Small intestine (tissue), 7 donors: ENCODE data around the gene AKR1C1. TPM values are rescaled to one million over a fixed set of nuclear protein-coding genes. Genes with fewer than 3 reads are reported as not detected.
A peak's percentile ranks its signal among the peaks of the same experiment; 100 is the strongest.
"Not testable (repeated sequence)": the region's sequence is repeated elsewhere in the genome, so short reads cannot be mapped to it uniquely, and the experiment has no call there.

Experiments
- DNase-seq, 2 donors: peaks; one replicate each; pipeline versions ENCODE4 v3.0.0 to v3.0.0-alpha.2; 2013
- FAIRE-seq: peaks from 2 replicates; lab custom pipeline; 2012; peaks lifted over from hg19 to GRCh38; lab: Jason Lieb, UNC
- H3K27ac ChIP-seq, 3 donors: one replicate each; pipeline ENCODE4 v1.5.1; 2013; ENCODE audit warnings: low read length in 2 of 3, mild to moderate bottlenecking in 2 of 3, control low read depth in 1 of 3, inconsistent platforms in 1 of 3, low read depth in 1 of 3, moderate library complexity in 1 of 3
- H3K27me3 ChIP-seq, 3 donors: one replicate each; pipeline ENCODE4 v1.6.1; 2013; ENCODE audit warnings: low read length in 3 of 3, inconsistent platforms in 1 of 3; ENCODE audit not compliant: control insufficient read depth in 3 of 3, insufficient read depth in 3 of 3
- H3K36me3 ChIP-seq, 3 donors: one replicate each; pipeline ENCODE4 v1.6.1; 2013; ENCODE audit warnings: low read length in 3 of 3, inconsistent platforms in 1 of 3, low read depth in 1 of 3, mild to moderate bottlenecking in 1 of 3, moderate library complexity in 1 of 3; ENCODE audit not compliant: control insufficient read depth in 3 of 3, insufficient read depth in 2 of 3
- H3K4me1 ChIP-seq, 3 donors: one replicate each; pipeline ENCODE4 v1.6.1; 2013; ENCODE audit warnings: low read length in 2 of 3, inconsistent platforms in 1 of 3, low read depth in 1 of 3, mild to moderate bottlenecking in 1 of 3, moderate library complexity in 1 of 3; ENCODE audit not compliant: control insufficient read depth in 3 of 3, insufficient read depth in 2 of 3
- H3K4me3 ChIP-seq, 3 donors: one replicate each; pipeline ENCODE4 v1.5.1; 2013; ENCODE audit warnings: low read length in 3 of 3, control low read depth in 1 of 3, inconsistent platforms in 1 of 3, low read depth in 1 of 3, mild to moderate bottlenecking in 1 of 3, moderate library complexity in 1 of 3
- H3K9me3 ChIP-seq, 2 donors: one replicate each; pipeline ENCODE4 v1.6.1; 2013; ENCODE audit warnings: low read depth in 1 of 2, low read length in 1 of 2; ENCODE audit not compliant: control insufficient read depth in 2 of 2, insufficient read depth in 1 of 2
- WGBS, 3 donors: extraction: QIAGEN DNeasy Blood & Tissue Kit; methylation state at CpG; one replicate each; pipeline ENCODE4 v1.1.7; 2013; 5-methylcytosine and 5-hydroxymethylcytosine counted together
- polyA plus RNA-seq, 4 donors: library from polyadenylated mRNA; stranded (reverse) in 3 of 4; unstranded in 1 of 4; fragments of 200-250 nt in 3 of 4; fragments of 120-200 nt in 1 of 4; gene quantifications; one replicate each; pipeline versions ENCODE4 v1.2.1 to v1.2.3, GENCODE V29; 2013
- donor health status: healthy with polysubstance abuse.
- donor health status: control.
- donor health status: control.
- donor health status: Bipolar disorder and iron deficiency.
- donor health status: healthy.

Gene AKR1C1
- polyA plus RNA-seq, 4 donors, result 10.8 to 68.0 (median 24.9) TPM

DNA sequence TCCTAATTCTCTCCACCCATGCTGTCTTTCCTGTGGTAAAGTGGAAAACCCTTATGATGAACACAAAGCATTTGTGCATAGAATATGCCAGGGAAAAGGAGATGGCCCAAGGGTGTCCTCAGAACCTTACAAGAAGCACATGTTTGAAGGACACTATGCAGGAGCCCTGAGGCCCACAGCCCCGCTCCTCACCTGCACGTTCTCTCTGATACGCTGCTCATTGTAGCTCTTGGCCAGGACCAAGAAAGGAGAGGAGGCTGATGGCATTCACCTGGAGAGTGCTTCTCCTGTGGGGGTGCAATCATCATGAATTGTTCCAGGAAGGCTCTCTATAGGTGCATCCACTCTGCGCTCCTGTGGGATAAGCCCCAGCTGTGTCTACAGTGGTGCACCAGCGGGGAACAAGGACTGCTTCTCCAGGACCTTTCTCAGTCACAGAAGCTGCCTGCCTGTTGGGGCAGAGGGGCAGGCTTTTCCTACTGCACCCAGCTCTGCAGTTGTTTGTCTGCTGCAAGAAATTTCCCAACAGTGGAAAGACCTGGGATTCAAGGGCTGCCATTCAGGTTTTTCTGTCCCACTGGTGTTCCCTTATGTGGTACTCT lies 20.5 kb downstream of the AKR1C1 start:
- DNase-seq, result no peak
- no peaks in the 10 kb centered on the region for H3K9me3 ChIP-seq
- H3K27me3 ChIP-seq, result no peaks in the 10 kb centered on the region
- H3K4me1 ChIP-seq, result peaks cover 0 to 13% (median 0%) of the 10 kb centered on the region in 3 donors
- no peak overlapping the region for H3K4me3 ChIP-seq
- FAIRE-seq, result no peak
- H3K27ac ChIP-seq, result no peak overlapping the region
- WGBS, 3 donors, result 93 to 98% (median 94%) methylated on average over 5 of the region's 5 CpGs
- H3K36me3 ChIP-seq, result no peaks in the 10 kb centered on the region

DNA sequence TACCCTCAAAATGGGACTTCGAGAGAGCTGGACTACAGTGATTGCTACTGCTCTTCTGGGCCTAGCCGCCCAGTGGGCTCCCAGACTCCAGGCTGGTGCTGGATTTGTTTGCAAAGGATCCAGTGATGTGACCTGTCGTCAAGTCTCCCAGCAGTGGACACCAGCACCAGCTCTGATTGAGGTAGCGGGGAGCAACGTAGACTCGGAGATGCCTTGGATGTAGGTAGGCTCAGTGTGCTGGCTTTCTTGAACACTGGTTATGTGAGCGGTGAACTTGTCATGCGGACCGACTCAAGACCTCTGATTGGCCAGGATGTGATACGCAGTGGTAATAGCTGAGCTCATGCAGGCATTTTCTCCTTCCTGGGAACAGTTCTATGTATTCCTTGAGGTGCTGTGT lies 21.0 kb downstream of the AKR1C1 start:
- Histone ChIP-seq H3K36me3 (no peaks in the 10 kb centered on the region), H3K27me3 (no peaks in the 10 kb centered on the region), H3K4me3 (no peak overlapping the region), H3K4me1 (peaks cover 0 to 13% (median 0%) of the 10 kb centered on the region in 3 donors), H3K27ac (no peak overlapping the region), H3K9me3 (no peaks in the 10 kb centered on the region)
- 93 to 95% (median 93%) methylated on average over 10 of the region's 10 CpGs for WGBS, 3 donors
- FAIRE-seq (no peak), DNase-seq (no peak)

DNA sequence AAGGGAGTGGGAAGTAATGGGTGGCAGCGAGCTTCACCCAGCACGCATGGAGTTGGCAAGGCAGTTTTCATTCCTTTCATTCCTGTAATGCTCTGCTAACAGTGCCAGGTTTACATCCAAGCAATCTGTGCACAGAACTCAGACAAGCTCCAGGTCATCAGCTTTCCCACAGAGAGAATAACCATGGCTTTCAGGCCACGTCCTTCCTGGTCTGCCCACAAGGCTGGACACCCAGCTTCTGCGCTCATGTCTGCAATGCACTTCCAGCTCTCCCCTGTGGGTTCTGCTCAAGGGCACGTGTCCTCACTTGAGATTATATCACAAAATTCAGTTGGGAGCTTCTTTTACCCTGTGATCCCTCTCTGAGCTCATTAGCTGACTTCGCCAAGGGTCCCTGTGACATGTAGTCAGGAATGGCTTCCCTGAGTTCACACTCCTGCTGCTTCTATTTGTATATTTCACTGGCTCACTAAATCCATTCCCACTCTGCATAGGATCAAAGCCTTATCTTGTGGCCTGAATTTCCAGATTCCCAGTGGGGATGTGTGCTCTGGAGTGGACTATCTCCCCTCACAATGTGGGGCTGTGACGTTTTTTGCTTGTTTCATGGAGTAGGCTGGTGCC lies 21.9 kb downstream of the AKR1C1 start:
- WGBS, 3 donors, result 76 to 86% (median 77%) methylated on average over 7 of the region's 7 CpGs

DNA sequence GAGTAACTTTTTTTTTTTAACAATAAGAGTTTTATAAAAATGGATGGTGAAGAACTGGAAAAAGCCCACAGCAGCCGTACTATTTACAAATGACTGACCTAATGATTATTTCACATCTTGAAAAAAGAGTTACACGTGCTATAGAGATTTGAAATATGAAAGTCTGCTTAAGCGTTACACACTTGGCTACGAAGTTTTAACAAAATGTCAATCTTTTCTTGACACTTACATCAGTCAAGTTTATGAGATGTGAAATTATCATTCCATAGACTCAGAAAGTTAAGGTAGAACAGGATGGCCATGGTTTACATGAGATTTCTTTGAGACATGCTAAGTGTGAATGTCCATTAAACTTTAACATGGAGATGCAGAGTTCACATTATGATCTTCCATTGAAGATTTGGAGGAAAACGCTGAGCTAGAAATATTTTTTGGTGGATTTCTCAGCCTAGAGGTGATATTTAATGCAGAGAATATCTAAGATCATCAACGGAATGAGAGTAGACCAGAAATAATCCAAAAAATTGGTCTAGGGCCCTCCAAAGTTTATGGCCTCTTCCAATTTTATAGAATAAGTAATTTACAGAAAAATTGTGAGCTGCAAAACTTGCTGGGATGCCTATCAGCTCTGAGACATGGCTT lies 24.9 kb downstream of the AKR1C1 start:
- WGBS, 3 donors, result 82 to 96% (median 90%) methylated on average over 6 of the region's 6 CpGs
- not testable (repeated sequence) for H3K27me3 ChIP-seq, H3K36me3 ChIP-seq, H3K9me3 ChIP-seq, H3K27ac ChIP-seq, H3K4me3 ChIP-seq, H3K4me1 ChIP-seq, DNase-seq
- FAIRE-seq, result peak; percentile 23

More for the DNA sequence above, 21.9 kb downstream of the AKR1C1 start:
- no peak overlapping the region for H3K4me3 ChIP-seq
- H3K36me3 ChIP-seq, result no peaks in the 10 kb centered on the region
- H3K27ac ChIP-seq, result no peak overlapping the region
- H3K9me3 ChIP-seq, result no peaks in the 10 kb centered on the region
- peaks cover 0 to 13% (median 0%) of the 10 kb centered on the region in 3 donors for H3K4me1 ChIP-seq
- H3K27me3 ChIP-seq, result no peaks in the 10 kb centered on the region
- FAIRE-seq, result no peak
- no peak for DNase-seq

DNA sequence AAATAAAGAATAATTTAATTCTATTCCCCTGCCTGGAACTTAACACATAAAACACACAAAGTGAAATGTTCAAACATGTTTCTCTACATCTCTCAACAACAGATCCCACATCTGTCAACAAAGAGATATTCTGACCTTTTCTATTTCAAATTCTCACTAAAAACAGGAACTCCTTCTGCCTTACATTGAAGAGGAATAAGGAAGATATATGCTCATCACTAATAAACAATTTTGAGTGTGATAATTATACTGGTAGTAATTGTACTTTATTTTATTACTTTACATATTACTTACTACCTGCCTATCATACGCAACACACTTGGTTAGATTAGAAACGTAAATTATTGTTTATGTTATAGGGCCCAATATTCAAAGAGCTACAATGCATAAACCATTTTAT lies 27.0 kb downstream of the AKR1C1 start:
- no peaks in the 10 kb centered on the region for H3K4me1 ChIP-seq
- 90 to 94% (median 90%) methylated on average over 2 of the region's 2 CpGs for WGBS, 3 donors
- no peak for FAIRE-seq

DNA sequence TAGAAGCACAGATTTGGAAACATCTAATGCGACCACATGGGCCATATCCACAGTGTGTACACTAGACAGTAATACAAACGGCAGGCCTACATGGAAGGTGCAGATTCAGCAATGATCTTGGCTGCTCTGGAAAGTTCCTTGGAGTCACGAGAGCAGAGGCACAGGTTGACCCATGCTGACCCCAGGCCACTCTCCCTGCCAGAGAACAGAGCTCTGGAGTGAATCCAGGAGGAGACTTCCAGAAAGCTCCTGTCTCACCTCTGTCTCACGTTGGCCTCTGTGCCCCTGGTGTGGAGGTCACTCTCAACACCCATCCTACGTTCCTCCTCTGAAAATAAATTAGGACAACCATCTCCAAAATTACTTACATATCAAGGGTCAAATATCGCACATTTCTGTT lies 28.2 kb downstream of the AKR1C1 start:
- not testable (repeated sequence) for H3K9me3 ChIP-seq, H3K27ac ChIP-seq, H3K27me3 ChIP-seq, DNase-seq, H3K36me3 ChIP-seq, H3K4me1 ChIP-seq, FAIRE-seq, H3K4me3 ChIP-seq
- 86 to 100% (median 95%) methylated on average over 3 of the region's 6 CpGs for WGBS, 3 donors

More for the DNA sequence above, 27.0 kb downstream of the AKR1C1 start:
- no peaks in the 10 kb centered on the region for H3K9me3 ChIP-seq
- H3K36me3 ChIP-seq, result peaks cover 0 to 2% (median 0%) of the 10 kb centered on the region in 3 donors
- no peak overlapping the region for H3K4me3 ChIP-seq
- H3K27me3 ChIP-seq, result no peaks in the 10 kb centered on the region
- H3K27ac ChIP-seq, result no peak overlapping the region
- no peak for DNase-seq

DNA sequence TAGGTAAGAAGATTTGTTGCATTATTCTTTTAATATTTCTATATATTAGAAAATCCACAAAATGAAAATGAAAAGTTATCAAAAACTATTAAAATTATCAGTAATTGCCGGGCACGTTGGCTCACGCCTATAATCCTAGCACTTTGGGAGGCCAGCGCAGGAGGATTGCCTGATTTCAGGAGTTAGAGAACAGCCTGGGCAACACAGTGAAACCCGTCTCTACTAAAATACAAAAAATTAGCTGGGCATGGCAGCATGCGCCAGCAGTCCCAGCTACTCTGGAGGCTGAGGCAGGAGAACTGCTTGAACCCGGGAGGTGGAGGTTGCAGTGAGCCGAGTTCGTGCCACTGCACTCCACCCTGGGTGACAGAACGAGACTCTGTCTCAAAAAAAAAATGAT lies 29.3 kb downstream of the AKR1C1 start:
- not testable (repeated sequence) for H3K4me3 ChIP-seq, H3K9me3 ChIP-seq, H3K27ac ChIP-seq, H3K27me3 ChIP-seq, H3K4me1 ChIP-seq, FAIRE-seq, H3K36me3 ChIP-seq, DNase-seq
- WGBS, 3 donors, result 89 to 92% (median 91%) methylated on average over 10 of the region's 10 CpGs

DNA sequence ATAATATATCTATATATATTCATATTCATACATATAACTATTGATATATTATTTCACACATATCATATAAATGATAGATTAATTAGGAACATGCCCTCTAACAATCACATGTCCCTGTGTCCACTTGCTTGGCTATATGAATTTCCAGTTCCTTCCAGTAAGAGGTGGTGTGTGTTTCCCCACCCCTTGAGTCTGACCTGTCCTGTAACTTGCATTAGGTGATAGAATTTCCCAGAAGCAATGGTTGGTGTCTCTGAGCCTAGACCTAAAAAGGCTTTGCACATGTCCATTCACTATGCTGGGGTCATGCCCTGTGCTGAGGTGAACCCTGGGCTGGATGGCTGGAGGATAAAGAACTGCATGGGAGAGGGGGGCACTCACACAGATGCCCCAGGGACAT lies 31.0 kb downstream of the AKR1C1 start:
- H3K9me3 ChIP-seq, FAIRE-seq: not testable (repeated sequence)

More for the DNA sequence above, 31.0 kb downstream of the AKR1C1 start:
- not testable (repeated sequence) for H3K36me3 ChIP-seq, H3K27ac ChIP-seq, H3K27me3 ChIP-seq, H3K4me3 ChIP-seq, H3K4me1 ChIP-seq, DNase-seq
